IPS DF 4.7 (cell line): ENCODE measurements around the gene LSS.

Source experiments
- DNase-seq: peaks from one replicate; pipeline ENCODE4 v3.0.0-alpha.2; 2013; ENCODE audit warnings: low spot score; ENCODE audit errors: extremely low read depth

Gene LSS

GRCh38 chr21:46228345-46229051 lies at the start of gene LSS:
Gene LSS, minus strand, starts transcription at chr21:46228774. Its CDS starts 29 bp downstream, at chr21:46228745.
- DNase-seq = peak; percentile 60

GRCh38 chr21:46274797-46275390 lies 46.3 kb upstream of the LSS start:
- DNase-seq = no peak

- DNase-seq = no peak
Measured at GRCh38 chr21:46273341-46273740, 44.8 kb upstream of the LSS start.

- DNase-seq = no peak
Measured at GRCh38 chr21:46269466-46269865, 40.9 kb upstream of the LSS start.

- DNase-seq = no peak
Measured at GRCh38 chr21:46268371-46268770, 39.8 kb upstream of the LSS start.

- no peak for DNase-seq
Measured at GRCh38 chr21:46266946-46267345, 38.4 kb upstream of the LSS start.

- DNase-seq = no peak
Measured at GRCh38 chr21:46265736-46266525, 37.4 kb upstream of the LSS start.

- DNase-seq = no peak
Measured at GRCh38 chr21:46264690-46265144, 36.1 kb upstream of the LSS start.

GRCh38 chr21:46264046-46264689 lies 35.6 kb upstream of the LSS start:
- no peak for DNase-seq

- no peak for DNase-seq
Measured at GRCh38 chr21:46256501-46256994, 28.0 kb upstream of the LSS start.

GRCh38 chr21:46255758-46256337 lies 27.3 kb upstream of the LSS start:
- DNase-seq = no peak

- no peak for DNase-seq
Measured at GRCh38 chr21:46255166-46255565, 26.6 kb upstream of the LSS start.

- DNase-seq = no peak
Measured at GRCh38 chr21:46254208-46254975, 25.8 kb upstream of the LSS start.

- no peak for DNase-seq
Measured at GRCh38 chr21:46253610-46254124, 25.1 kb upstream of the LSS start.

GRCh38 chr21:46252840-46253239 lies 24.3 kb upstream of the LSS start:
- no peak for DNase-seq

- no peak for DNase-seq
Measured at GRCh38 chr21:46250146-46250725, 21.7 kb upstream of the LSS start.

- DNase-seq = no peak
Measured at GRCh38 chr21:46248827-46249226, 20.3 kb upstream of the LSS start.

GRCh38 chr21:46248422-46248782 lies 19.8 kb upstream of the LSS start:
- no peak for DNase-seq

GRCh38 chr21:46247699-46248421 lies 19.3 kb upstream of the LSS start:
- no peak for DNase-seq
